GM20000 (cell line): ENCODE results near the gene CD109.
A peak's percentile ranks its signal among the peaks of the same experiment; 100 is the strongest.

Experiments
- DNase-seq: peaks from one replicate; pipeline ENCODE4 v3.0.0; 2012; ENCODE audit warnings: low spot score
- CTCF ChIP-seq: IDR thresholded peaks from 2 replicates; pipeline ENCODE4 v1.5.1; 2012; ENCODE audit warnings: mild to moderate bottlenecking, control low read depth; ENCODE audit errors: extremely low read depth, missing control alignments

CD109 gene

GRCh38 chr6:73695619-73696421, at the start of gene CD109:
Gene CD109 (plus strand): TSS chr6:73696203. CDS start chr6:73696216, 13 bp downstream.
- DNase-seq: peak; percentile 64
- TF ChIP-seq CTCF: no peak

GRCh38 chr6:73648166-73648565, 47.8 kb upstream of the CD109 start:
- DNase-seq: no peak
- no peak for TF ChIP-seq CTCF

- TF ChIP-seq CTCF: no peak
- DNase-seq: no peak
These were observed 46.2 kb upstream of the CD109 start for GRCh38 chr6:73649783-73650182.

- TF ChIP-seq CTCF: peak; percentile 35
- peak; percentile 82 for DNase-seq
These were observed 43.1 kb upstream of the CD109 start for GRCh38 chr6:73652637-73653570.

- peak; percentile 97 for DNase-seq
- TF ChIP-seq CTCF: no peak
These were observed 42.2 kb upstream of the CD109 start, which contains the start of gene SLC17A5 for GRCh38 chr6:73653571-73654424. Gene SLC17A5 (minus strand): TSS chr6:73653992. CDS start chr6:73653886, 106 bp downstream.

- DNase-seq: no peak
- no peak for TF ChIP-seq CTCF
These were observed 40.6 kb upstream of the CD109 start for GRCh38 chr6:73655341-73655917.
